HG02798 (cell line): Measurements from ENCODE around the gene ATG9A.
A peak's percentile ranks its signal among the peaks of the same experiment; 100 is the strongest.
"Not testable (repeated sequence)": the region's sequence is repeated elsewhere in the genome, so short reads cannot be mapped to it uniquely, and the experiment has no call there.

ENCODE experiments used
- ATAC-seq: cut with Tn5 transposase; IDR thresholded peaks from one replicate; pipeline ENCODE4 v1.9.1; 2021; ENCODE audit warnings: mild to moderate bottlenecking; ENCODE audit not compliant: unreplicated experiment, poor library complexity

Gene ATG9A

DNA sequence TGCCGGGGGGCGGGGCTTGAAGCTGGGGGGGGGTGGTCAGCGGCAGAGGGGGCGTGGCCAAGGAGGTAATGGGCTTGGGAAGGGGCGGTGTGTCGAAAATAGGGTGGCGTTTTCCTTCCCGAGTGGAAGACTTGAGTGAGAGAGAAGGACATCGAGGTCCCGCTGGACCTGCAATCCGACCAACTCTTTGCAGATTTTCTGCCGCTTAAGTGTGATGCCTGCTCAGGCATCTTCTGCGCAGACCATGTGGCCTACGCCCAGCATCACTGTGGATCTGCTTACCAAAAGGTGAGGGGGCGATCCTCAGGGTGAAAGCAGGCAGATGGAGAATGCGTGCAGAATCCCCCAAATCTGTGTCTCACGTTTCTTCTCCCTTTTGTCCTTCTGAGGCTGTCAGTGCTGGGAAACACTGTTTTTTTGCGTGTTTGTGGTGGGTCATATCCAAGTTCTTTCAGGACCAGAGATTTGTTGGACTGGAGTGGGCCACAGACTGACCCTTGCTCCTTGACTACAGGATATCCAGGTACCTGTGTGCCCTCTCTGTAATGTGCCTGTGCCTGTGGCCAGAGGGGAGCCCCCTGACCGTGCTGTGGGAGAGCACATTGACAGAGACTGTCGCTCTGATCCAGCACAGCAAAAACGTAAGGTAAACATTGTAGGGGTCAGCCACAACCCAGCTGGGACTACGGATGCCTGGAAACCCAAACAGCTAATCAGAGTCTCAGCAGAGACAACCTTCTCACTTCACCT lies 22.1 kb downstream of the ATG9A start:
- ATAC-seq, result no peak

DNA sequence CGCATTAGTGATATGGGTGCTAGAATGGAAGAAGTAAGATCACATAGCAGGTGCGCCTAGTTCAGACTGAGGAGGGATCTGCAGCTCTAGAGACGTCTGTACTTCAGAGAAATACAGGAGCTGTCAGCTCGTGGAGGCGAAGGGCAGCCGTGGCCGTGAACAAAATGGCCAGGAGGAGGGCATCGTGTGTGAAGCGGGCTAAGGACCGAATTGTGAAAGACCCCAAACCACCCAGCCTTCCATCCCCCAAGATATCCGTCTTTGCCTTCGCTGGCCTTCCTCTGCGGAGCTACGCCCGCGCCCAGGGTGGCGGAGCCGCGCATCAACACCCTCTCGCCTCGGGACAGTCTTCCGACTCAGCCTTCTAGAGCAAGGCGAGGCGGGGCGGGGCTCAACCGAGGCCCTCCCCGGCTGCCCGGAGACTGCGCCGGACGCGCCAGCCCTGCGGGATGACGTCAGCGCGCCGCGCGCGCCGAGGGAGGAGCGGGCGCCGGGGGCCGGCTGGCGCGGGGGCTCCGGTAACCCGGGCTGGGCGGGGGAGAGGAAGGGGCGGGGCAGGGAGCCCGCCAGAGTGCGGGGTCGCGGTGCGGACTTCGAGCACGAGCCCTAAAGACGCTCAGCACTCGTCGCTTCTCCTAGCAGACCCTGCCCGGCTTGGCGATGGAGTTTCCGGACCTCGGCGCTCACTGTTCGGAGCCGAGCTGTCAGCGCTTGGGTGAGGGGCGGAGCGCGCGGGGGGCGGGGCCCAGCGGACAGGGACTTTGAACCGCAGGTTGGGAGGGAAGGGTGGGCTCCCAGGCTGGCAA lies 22.9 kb downstream of the ATG9A start, which contains the start of gene ZFAND2B:
ZFAND2B (plus strand) TSS at position 455 of the 806 bp plus-strand sequence; CDS start at position 661, 206 bp downstream.
- peak; percentile 98 for ATAC-seq

DNA sequence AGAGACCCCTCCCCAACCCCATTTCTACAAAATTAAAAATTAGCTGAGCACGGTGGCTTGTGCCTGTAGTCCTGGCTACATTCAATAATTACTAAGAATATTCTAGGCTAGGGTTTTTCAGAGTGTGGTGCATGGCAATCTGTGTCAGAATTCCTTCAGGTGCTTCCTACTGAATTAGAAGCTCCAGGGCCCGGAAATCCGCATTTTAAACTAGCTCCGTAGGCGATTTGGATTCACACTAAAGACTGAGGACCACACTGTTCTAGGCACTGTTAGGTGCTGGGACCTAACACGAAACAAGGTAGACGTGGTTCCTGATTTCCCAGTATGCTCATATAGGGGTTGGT lies 23.5 kb downstream of the ATG9A start:
- no peak for ATAC-seq

DNA sequence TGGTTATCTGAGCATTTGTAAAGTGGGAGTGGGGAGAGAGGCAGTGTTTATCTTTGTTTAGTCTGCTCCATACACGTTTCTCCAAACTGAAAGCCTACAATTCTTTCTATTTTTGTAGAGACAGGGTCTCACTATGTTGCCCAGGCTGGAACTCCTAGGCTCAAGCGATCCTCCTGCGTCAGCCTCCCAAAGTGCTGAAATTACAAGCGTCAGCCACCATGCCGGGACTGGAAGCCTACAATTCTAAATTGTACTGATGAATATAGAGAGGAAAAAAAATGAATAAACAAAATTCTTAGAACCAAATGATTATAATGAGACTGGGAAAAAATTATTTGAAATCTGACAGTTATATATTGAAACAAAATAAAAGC lies 24.3 kb downstream of the ATG9A start:
- no peak for ATAC-seq

DNA sequence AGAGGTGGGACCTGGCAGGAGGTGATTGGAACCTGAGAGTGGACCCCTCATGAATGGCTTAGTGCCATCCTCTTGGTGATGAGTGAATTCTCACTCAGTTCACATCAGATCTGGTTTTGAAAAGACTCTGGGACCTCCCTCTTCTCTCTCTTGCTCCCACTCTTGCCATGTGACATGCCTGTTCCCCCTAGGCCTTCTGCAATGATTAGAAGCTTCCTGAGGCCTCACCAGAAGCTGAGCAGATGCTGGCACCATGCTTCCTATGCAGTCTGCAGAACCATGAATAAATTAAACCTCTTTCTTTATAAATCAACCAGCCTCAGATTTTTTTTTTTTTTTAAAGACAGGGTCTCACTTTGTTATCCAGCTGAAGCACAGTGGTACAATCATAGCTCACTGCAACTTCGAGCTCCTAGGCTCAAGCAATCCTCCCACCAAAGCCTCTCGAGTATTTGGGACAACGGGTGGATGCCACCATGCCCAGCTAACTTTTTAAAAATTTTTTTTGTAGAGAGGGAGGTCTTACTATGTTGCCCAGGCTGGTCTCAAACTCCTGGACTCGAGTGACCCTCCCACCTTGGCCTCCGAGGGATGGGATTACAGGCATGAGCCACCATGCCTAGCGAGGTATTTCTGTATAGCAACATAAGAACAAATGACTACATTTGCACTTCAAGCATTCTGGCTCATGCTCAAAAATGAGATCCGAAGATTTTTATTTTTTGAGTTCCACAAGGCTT lies 24.8 kb downstream of the ATG9A start:
- ATAC-seq, result no peak

DNA sequence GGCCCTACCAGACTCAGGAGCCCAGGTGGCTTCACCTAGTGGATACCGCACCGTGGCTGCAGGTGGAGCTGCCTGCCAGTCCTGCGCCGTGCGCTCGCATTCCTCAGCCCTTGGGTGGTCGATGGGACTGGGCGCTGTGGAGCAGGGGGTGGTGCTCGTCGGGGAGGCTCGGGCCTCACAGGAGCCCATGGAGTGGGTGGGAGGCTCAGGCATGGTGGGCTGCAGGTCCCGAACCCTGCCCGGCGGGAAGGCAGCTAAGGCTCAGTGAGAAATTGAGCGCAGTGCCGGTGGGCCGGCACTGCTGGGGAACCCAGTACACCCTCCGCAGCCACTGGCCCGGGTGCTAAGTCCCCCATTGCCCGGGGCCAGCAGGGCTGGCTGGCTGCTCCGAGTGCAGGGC lies 28.1 kb downstream of the ATG9A start:
- ATAC-seq, result not testable (repeated sequence)

DNA sequence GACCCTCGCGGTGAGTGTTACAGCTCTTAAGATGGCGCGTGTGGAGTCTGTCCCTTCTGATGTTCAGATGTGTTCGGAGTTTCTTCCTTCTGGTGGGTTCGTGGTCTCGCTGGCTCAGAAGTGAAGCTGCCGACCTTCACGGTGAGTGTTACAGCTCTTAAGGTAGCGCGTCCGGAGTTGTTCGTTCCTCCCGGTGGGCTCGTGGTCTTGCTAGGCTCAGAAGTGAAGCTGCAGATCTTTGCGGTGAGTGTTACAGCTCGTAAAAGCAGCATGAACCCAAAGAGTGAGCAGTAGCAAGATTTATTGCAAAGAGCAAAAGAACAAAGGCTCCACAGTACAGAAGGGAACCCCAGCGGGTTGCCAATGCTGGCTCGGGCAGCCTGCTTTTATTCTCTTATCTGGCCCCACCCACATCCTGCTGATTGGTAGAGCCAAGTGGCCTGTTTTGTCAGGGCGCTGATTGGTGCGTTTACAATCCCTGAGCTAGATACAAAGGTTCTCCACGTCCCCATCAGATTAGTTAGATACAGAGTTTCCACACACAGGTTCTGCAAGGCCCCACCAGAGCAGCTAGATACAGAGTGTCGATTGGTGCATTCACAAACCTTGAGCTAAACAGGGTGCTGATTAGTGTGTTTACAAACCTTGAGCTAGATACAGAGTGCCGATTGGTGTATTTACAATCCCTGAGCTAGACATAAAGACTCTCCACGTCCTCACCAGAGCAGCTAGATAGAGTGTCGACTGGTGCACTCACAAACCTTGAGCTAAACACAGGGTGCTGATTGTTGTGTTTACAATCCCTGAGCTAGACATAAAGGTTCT lies 28.7 kb downstream of the ATG9A start:
- not testable (repeated sequence) for ATAC-seq

DNA sequence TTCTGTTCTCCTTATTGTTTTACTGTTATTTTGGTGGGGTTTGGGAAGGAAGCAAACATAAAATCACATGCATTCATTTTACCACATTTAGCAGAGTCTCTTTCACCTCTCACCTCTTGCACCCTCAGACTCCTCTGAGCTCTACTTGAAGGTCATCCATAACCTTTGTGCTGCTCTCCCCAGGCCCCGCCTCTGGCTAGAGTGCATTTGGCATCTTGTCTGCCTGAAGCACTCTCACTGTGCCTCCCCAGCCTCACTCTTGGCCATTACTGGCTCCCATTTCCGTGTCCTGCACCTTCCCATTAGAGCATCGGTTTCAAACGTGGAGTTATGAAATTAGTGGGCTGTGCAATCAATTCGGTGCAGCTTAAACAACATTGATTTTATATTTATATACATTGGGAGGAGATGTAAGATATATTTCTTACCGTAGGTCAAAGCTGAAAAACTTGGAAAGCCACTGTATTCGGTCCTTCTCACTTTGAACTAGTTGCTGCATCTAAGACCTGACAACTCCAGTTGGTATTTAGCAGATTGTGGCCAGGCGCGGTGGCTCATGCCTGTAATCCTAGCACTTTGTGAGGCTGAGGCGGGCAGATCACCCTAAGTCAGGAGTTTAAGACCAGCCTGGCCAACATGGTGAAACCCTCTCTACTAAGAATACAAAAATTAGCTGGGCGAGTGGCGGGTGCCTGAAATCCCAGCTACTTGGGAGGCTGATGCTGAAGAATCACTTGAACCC lies 29.8 kb downstream of the ATG9A start:
- ATAC-seq, result no peak

DNA sequence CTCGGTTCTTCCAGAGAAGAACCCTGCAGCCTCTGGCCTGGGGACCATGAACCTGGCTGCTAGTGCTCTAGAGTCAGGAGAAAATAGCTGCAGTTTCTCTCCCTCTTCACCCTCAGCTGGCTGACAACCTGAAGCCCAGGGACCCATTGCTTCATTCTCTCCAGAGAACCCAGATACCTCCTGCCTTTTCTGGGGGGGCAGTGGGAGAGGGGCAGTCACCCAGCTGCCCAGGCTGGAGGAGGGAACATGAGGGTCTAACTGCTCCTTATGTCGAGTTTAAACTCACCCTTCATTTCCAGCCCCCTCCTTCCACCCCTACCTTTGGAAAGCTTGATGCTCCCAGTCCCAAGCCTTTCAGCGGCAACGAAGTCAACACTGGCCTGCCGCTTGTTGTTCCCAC lies 30.5 kb downstream of the ATG9A start:
- no peak for ATAC-seq

DNA sequence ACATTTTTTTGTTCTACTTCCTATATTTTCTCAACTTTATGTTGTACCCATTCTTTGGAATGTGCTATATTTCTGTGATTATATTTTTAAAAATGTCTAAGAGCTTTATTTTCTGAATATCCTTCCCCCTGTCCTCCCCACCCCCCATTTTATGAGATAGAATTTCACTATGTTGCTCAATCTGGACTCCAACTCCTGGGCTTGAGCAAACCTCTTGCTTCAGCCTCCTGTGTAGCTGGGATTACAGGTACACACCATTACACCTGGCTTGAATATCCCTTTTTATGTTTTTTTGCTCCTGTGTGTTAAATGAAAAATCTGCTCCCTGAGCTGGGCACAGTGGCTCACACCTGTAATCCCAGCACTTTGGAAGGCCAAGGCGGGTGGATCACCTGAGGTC lies 32.0 kb downstream of the ATG9A start:
- no peak for ATAC-seq

DNA sequence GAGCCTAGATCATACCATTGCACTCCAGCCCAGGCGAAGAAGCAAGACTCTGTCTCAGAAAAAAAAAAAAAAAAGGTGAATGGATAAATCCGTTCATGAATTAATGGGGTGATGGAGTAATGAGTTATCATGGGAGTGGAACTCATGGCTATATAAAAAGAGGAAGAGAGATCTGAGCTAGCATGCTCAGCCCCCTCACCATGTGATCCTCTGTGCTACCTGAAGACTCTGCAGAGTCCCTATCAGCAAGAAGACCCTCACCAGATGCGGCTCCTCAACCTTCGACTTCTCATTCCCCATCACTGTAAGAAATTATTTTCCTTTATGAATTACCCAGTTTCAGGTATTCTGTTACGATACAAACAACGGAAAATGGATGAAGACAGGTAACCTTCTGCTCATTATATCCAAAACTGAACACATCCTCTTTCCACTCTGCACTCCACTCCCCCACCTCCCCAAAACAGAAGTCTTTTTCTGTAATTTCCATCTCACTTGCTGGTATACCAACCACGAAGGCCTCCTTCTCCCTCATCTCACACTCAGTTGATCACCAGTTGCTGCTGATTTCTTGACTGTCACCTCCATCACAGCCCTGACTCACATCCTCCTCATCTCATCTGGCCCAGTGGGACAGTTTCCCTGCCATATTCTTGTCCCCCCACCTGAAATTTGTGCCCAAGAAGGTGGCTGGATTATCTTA lies 42.5 kb downstream of the ATG9A start:
- no peak for ATAC-seq

DNA sequence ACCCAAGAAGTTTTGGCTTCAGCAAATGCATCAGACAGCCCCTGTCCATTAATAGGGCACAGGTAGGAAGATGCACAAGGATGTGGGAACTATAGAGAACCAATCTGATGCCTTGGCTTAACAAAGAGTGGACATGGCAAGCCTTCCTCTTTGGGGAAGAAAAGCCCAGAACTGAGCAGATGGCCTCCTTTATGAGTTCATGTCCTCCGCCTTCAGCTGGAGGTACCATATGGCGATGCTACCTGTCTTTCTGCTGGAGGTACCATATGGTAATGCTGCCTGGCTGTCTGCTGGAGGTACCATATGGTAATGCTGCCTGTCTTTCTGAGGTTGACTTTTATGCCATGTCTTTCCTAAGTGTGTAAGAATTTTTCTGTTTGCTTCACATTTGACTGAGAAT lies 45.3 kb downstream of the ATG9A start:
- no peak for ATAC-seq

DNA sequence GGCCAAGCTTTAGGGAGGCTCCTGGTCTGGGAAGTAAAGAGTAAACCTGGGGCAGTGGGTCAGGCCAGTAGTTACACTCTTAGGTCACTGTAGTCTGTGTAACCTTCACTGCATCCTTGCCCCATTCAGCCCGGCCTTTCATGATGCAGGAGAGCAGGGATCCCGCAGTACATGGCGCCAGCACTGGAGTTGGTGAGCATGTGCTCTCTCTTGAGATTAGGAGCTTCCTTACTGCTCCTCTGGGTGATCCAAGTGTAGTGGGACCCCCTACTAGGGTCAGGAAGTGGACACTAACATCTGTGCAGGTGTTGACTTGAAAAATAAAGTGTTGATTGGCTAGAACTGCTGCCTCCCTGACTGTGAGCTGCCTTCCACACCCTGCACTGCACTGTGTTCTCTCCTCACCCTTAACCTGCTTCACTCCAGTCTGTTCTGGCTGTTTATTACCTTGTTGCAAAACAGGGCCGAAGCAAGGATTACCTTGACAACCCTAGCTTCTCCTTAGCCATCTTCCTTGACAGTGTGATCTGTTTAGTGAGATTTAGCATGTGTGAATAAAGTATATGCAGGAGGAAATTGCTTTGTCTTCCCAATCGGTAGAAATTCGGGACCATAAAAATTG lies 46.2 kb downstream of the ATG9A start:
- no peak for ATAC-seq

DNA sequence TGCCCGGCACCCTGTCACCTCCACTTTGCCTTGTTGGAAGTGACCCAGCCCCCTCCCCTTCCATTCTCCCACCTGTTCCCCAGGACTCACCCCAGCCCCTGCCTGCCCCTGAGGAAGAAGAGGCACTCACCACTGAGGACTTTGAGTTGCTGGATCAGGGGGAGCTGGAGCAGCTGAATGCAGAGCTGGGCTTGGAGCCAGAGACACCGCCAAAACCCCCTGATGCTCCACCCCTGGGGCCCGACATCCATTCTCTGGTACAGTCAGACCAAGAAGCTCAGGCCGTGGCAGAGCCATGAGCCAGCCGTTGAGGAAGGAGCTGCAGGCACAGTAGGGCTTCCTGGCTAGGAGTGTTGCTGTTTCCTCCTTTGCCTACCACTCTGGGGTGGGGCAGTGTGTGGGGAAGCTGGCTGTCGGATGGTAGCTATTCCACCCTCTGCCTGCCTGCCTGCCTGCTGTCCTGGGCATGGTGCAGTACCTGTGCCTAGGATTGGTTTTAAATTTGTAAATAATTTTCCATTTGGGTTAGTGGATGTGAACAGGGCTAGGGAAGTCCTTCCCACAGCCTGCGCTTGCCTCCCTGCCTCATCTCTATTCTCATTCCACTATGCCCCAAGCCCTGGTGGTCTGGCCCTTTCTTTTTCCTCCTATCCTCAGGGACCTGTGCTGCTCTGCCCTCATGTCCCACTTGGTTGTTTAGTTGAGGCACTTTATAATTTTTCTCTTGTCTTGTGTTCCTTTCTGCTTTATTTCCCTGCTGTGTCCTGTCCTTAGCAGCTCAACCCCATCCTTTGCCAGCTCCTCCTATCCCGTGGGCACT lies 46.9 kb downstream of the ATG9A start:
- no peak for ATAC-seq

DNA sequence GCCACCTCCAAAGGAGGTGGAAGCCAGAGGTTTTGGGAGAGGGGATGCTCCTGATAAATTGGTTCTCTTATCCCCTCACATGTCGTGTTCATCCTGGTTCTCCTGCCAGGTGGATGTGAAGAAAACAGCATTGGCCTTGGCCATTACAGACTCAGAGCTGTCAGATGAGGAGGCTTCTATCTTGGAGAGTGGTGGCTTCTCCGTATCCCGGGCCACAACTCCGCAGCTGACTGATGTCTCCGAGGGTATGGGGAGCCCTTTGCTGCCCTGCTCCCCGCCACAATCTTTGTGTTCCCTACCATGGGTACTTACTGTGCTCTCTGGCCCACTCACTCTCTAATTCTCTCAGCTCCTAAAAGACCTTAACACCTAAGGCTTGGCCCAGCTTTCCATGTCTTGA lies 47.9 kb downstream of the ATG9A start:
- no peak for ATAC-seq

DNA sequence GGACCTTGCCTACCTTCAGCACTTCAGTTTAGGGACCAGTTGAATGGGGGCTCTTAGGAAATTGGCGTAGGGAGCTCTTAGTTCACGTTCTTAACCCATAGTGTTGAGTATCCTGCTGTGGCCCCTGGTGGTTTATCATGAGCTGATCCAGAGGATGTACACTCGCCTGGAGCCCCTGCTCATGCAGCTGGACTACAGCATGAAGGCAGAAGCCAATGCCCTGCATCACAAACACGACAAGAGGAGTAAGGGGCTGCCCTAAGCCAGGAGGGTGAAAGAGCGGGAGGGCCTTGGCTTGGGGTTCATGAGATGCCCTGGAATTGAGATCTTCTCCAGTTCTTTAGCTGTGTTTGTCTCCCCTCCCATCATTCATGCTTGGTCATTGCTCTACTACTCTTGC lies 48.5 kb downstream of the ATG9A start:
- no peak for ATAC-seq

DNA sequence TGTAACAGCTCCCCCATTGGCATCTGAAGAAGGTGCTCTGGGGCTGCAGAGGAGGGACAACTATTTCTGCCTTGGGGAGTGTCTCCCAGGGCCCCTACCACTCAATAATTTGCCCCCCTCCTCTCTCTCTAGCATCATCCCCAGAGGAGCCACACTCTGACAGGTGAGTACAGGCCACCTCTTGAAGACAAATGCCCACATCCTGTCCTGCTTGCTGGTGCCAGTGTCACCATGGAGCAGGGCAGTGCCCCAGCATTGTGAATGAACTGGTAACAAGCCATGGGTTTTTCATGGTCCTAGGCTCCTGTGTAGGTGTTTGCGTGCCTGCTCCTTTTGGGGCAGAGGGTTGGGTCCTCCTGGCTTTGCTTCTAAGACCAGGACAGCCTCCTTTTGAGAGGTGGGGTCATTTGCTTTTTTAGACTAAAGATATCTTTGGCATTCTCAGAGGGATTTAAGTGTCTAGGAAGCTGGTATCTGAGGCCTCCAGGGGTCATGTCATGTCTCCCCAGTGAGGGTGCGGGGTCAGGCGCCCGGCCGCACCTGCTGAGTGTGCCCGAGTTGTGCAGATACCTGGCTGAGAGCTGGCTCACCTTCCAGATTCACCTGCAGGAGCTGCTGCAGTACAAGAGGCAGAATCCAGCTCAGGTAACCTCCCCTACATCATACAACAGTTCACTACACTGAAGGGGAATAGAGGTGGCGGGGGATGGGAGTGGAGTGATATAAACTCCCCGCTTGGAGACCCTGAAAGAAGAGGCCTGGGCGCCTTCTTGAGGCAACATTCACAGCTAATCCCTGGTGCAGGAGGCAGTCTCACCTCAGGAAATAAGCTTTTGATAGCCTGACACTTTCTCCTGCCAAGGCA lies 49.6 kb downstream of the ATG9A start:
- ATAC-seq, result no peak
